Activated T-cell treated with anti-CD3 and anti-CD28 coated beads for 48 hours (primary cell): ENCODE results near the gene RNF5.
A peak's percentile ranks its signal among the peaks of the same experiment; 100 is the strongest.
"Not testable (repeated sequence)": the region's sequence is repeated elsewhere in the genome, so short reads cannot be mapped to it uniquely, and the experiment has no call there.

Source experiments
- DNase-seq: peaks from one replicate; pipeline ENCODE4 v3.0.0-alpha.2; 2020; ENCODE audit warnings: low read depth

RNF5 gene

DNA sequence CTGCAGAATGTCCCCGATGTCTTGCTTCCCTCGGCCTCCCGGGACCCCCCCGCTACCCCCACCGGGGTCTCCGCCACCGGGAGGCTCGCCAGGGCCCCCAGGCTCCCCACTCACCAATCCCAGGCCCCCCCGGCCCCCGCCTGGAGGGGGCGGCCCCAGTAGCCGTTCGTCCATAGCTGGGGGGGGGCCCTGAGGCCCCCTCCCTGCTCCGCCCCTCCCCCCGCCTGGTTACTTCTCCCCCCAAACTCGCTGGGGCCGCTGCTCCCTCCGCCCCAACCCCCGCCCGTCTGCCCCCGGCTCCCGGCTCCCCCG lies 11.5 kb downstream of the RNF5 start:
- no peak for DNase-seq

- peak; percentile 68 for DNase-seq
These were observed 12.0 kb downstream of the RNF5 start, which contains the start of gene PBX2 for GRCh38 chr6:32190054-32190851. TSS of gene PBX2 (minus strand) at chr6:32190202. CDS start at chr6:32189915, 287 bp downstream.

- no peak for DNase-seq
These were observed 12.9 kb downstream of the RNF5 start for GRCh38 chr6:32190911-32191677.

- DNase-seq = no peak
These were observed 13.7 kb downstream of the RNF5 start for GRCh38 chr6:32191696-32192607.

- no peak for DNase-seq
These were observed 14.4 kb downstream of the RNF5 start, which contains the start of gene GPSM3 for GRCh38 chr6:32192608-32193039. TSS of gene GPSM3 (minus strand) at chr6:32192643. CDS start at chr6:32192513, 130 bp downstream.

DNA sequence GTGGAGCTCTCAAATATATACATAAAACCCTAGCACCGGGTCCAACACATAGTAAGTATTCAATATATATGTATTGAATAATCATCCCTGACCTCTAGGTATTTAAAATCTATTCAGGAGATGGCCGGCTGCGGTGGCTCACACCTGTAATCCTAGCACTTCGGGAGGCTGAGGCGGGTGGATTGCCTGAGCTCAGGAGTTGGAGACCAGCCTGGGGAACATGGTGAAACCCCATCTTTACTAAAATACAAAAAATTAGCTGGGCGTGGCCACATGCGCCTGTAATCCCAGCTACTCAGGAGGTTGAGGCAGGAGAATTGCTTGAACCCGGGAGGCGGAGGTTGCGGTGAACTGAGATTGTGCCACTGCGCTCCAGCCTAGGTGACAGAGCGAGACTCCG lies 14.9 kb downstream of the RNF5 start:
- not testable (repeated sequence) for DNase-seq

DNA sequence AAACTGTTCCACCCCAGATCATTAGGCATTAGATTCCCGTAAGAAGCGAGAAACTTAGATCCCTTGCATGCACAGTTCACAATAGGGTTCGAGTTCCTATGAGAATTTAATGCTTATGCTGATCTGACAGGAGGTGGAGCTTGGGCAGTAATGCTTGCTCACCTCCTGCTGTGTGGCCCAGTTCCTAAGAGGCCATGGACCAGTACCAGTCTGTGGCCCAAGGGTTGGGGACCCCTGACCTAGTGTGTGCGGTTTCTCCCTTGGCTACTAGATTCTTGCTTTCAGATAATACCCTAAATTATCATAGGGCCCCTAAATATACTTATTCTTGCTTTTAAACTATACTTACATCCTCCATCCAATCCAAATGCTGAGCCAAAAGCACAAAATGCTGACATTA lies 16.2 kb downstream of the RNF5 start:
- DNase-seq = no peak

- no peak for DNase-seq
These were observed 16.8 kb downstream of the RNF5 start for GRCh38 chr6:32194825-32195651.

- peak; percentile 100 for DNase-seq
These were observed 17.4 kb downstream of the RNF5 start for GRCh38 chr6:32195652-32195901.

GRCh38 chr6:32195902-32196681 lies 17.9 kb downstream of the RNF5 start:
- peak; percentile 63 for DNase-seq

- no peak for DNase-seq
These were observed 18.7 kb downstream of the RNF5 start for GRCh38 chr6:32196682-32197616.

GRCh38 chr6:32198345-32198696 lies 20.1 kb downstream of the RNF5 start:
- DNase-seq = no peak

GRCh38 chr6:32198866-32199265 lies 20.7 kb downstream of the RNF5 start:
- no peak for DNase-seq

- DNase-seq = no peak
These were observed 22.7 kb downstream of the RNF5 start for GRCh38 chr6:32200711-32201475.

DNA sequence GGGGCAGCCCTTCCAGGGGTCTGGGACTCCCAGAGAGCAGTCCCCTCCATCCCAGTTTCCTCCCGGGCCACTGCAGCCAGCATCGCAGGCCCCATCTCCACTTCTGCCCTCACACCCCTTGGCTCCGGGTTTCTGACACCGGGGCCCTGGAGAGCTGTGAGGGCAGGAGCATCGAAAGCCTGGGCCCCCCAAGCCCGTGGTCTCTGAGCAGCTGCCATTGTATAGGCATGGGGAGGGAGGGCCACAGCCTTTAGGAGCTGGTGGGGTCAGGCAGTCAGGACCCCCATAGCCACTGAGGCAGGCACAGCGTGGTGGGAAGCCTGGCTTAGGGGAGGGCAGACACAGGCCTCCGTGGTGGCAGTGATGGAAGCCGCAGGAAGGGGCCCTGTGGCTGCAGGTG lies 24.0 kb downstream of the RNF5 start:
- DNase-seq = no peak

GRCh38 chr6:32203426-32204267 lies 25.4 kb downstream of the RNF5 start:
- no peak for DNase-seq

DNA sequence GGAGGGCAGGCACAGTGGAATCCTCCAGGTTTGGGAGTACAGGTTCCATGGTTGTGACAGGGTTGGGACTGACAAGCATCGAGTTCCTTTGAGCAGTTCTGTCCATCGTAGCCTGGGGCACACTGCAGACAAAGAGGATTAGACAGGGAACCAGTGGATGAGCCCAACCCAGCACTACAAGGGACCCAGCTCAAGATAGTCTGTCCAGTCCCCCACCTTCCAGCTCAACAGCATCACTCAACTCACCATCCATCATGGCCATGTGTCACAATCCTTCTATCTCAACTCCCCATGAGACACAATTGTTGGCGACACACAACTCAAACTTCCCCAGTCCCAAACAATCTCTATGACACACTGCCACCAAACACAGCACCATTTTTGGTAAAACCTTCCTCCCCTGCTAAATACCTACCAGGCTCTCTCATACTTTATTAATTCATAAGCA lies 26.1 kb downstream of the RNF5 start:
- DNase-seq = no peak

GRCh38 chr6:32208996-32209395 lies 30.8 kb downstream of the RNF5 start:
- no peak for DNase-seq
